Subcutaneous abdominal adipose tissue (tissue), 5 donors: ENCODE results near the gene SDK2.

Experiments used
- H3K27ac ChIP-seq: one replicate; pipeline ENCODE4 v1.7.0; 2013; ENCODE audit warnings: low read depth, mild to moderate bottlenecking, inconsistent platforms, low read length, moderate library complexity
- H3K27me3 ChIP-seq, 5 donors: one replicate each; pipeline ENCODE4 v1.7.0; 2013; ENCODE audit warnings: low read length in 5 of 5, inconsistent platforms in 1 of 5; ENCODE audit not compliant: control insufficient read depth in 5 of 5, insufficient read depth in 4 of 5
- H3K36me3 ChIP-seq, 5 donors: one replicate each; pipeline ENCODE4 v1.7.0; 2013; ENCODE audit warnings: low read length in 5 of 5; ENCODE audit not compliant: control insufficient read depth in 5 of 5, insufficient read depth in 5 of 5
- H3K4me1 ChIP-seq, 5 donors: one replicate each; pipeline ENCODE4 v1.7.0; 2013; ENCODE audit warnings: low read length in 5 of 5, mild to moderate bottlenecking in 3 of 5, moderate library complexity in 1 of 5; ENCODE audit not compliant: control insufficient read depth in 5 of 5, insufficient read depth in 5 of 5
- H3K4me3 ChIP-seq, 5 donors: one replicate each; pipeline ENCODE4 v1.7.0; 2013; ENCODE audit warnings: low read length in 5 of 5, low read depth in 1 of 5
- H3K9ac ChIP-seq, 5 donors: one replicate each; pipeline ENCODE4 v1.7.0; 2013; ENCODE audit warnings: low read length in 5 of 5, mild to moderate bottlenecking in 4 of 5, moderate library complexity in 3 of 5
- H3K9me3 ChIP-seq, 5 donors: one replicate each; pipeline ENCODE4 v1.7.0; 2013; ENCODE audit warnings: low read length in 5 of 5; ENCODE audit not compliant: control insufficient read depth in 5 of 5
- donor health status: healthy.
- donor health status: healthy.
- donor health status: healthy.
- donor health status: healthy.
- donor health status: healthy.

Gene SDK2

GRCh38 chr17:73536700-73537605, 107.3 kb downstream of the SDK2 start:
- Histone ChIP-seq H3K4me3 (no peak overlapping the region), H3K9ac (no peak overlapping the region), H3K9me3 (no peaks in the 10 kb centered on the region), H3K27me3 (peaks cover 0 to 22% (median 8%) of the 10 kb centered on the region in 5 donors), H3K36me3 (no peaks in the 10 kb centered on the region), H3K4me1 (peaks cover 0 to 15% (median 0%) of the 10 kb centered on the region in 5 donors), H3K27ac (no peak overlapping the region)

GRCh38 chr17:73535746-73536145, 108.5 kb downstream of the SDK2 start:
- H3K27me3 ChIP-seq: peaks cover 0 to 17% (median 8%) of the 10 kb centered on the region in 5 donors
- no peaks in the 10 kb centered on the region for H3K9me3 ChIP-seq
- H3K4me1 ChIP-seq: peaks cover 0 to 15% (median 0%) of the 10 kb centered on the region in 5 donors
- no peak overlapping the region for H3K27ac ChIP-seq
- H3K9ac ChIP-seq: no peak overlapping the region
- no peaks in the 10 kb centered on the region for H3K36me3 ChIP-seq
- no peak overlapping the region for H3K4me3 ChIP-seq

GRCh38 chr17:73534209-73534909, 109.9 kb downstream of the SDK2 start:
- no peak overlapping the region for H3K4me3 ChIP-seq

GRCh38 chr17:73533781-73534180, 110.5 kb downstream of the SDK2 start:
- no peaks in the 10 kb centered on the region for H3K36me3 ChIP-seq
- H3K9me3 ChIP-seq: no peaks in the 10 kb centered on the region
- H3K27ac ChIP-seq: no peak overlapping the region
- no peak overlapping the region for H3K4me3 ChIP-seq
- no peak overlapping the region for H3K9ac ChIP-seq
- peaks cover 0 to 13% (median 8%) of the 10 kb centered on the region in 5 donors for H3K27me3 ChIP-seq
- H3K4me1 ChIP-seq: peaks cover 0 to 15% (median 0%) of the 10 kb centered on the region in 5 donors

More at GRCh38 chr17:73534209-73534909, 109.9 kb downstream of the SDK2 start:
- Histone ChIP-seq H3K36me3 (no peaks in the 10 kb centered on the region), H3K27ac (no peak overlapping the region), H3K9ac (no peak overlapping the region), H3K9me3 (no peaks in the 10 kb centered on the region), H3K27me3 (peaks cover 0 to 13% (median 8%) of the 10 kb centered on the region in 5 donors), H3K4me1 (peaks cover 0 to 15% (median 0%) of the 10 kb centered on the region in 5 donors)

- Histone ChIP-seq H3K27me3 (peaks cover 0 to 13% (median 8%) of the 10 kb centered on the region in 5 donors), H3K4me1 (peaks cover 0 to 15% (median 0%) of the 10 kb centered on the region in 5 donors), H3K9ac (no peak overlapping the region), H3K36me3 (no peaks in the 10 kb centered on the region), H3K9me3 (no peaks in the 10 kb centered on the region), H3K27ac (no peak overlapping the region), H3K4me3 (no peak overlapping the region)
Measured at GRCh38 chr17:73533127-73533526, 111.1 kb downstream of the SDK2 start.

- H3K9me3 ChIP-seq: no peaks in the 10 kb centered on the region
- H3K36me3 ChIP-seq: no peaks in the 10 kb centered on the region
- no peak overlapping the region for H3K4me3 ChIP-seq
- H3K4me1 ChIP-seq: peaks cover 0 to 15% (median 0%) of the 10 kb centered on the region in 5 donors
- H3K27me3 ChIP-seq: peaks cover 0 to 13% (median 8%) of the 10 kb centered on the region in 5 donors
- H3K27ac ChIP-seq: no peak overlapping the region
- no peak overlapping the region for H3K9ac ChIP-seq
Measured at GRCh38 chr17:73532421-73532901, 111.8 kb downstream of the SDK2 start.

- Histone ChIP-seq H3K4me1 (peaks cover 0 to 15% (median 0%) of the 10 kb centered on the region in 5 donors), H3K9ac (no peak overlapping the region), H3K27me3 (peaks cover 0 to 10% (median 6%) of the 10 kb centered on the region in 5 donors), H3K36me3 (no peaks in the 10 kb centered on the region), H3K27ac (no peak overlapping the region), H3K9me3 (no peaks in the 10 kb centered on the region), H3K4me3 (no peak overlapping the region)
Measured at GRCh38 chr17:73531158-73531557, 113.1 kb downstream of the SDK2 start.

- Histone ChIP-seq H3K9ac (no peak overlapping the region), H3K36me3 (no peaks in the 10 kb centered on the region), H3K9me3 (no peaks in the 10 kb centered on the region), H3K4me1 (peaks cover 0 to 10% (median 0%) of the 10 kb centered on the region in 5 donors), H3K27ac (no peak overlapping the region), H3K4me3 (no peak overlapping the region), H3K27me3 (peaks cover 0 to 7% (median 6%) of the 10 kb centered on the region in 5 donors)
Measured at GRCh38 chr17:73528679-73529078, 115.6 kb downstream of the SDK2 start.

GRCh38 chr17:73526952-73527351, 117.3 kb downstream of the SDK2 start:
- H3K9me3 ChIP-seq: no peaks in the 10 kb centered on the region
- H3K4me3 ChIP-seq: no peak overlapping the region
- H3K4me1 ChIP-seq: no peaks in the 10 kb centered on the region
- no peaks in the 10 kb centered on the region for H3K36me3 ChIP-seq
- H3K27me3 ChIP-seq: peaks cover 0 to 7% (median 4%) of the 10 kb centered on the region in 5 donors
- H3K9ac ChIP-seq: no peak overlapping the region
- H3K27ac ChIP-seq: no peak overlapping the region
